22Rv1 (cell line): ENCODE measurements around the gene HLA-DOA.
A peak's percentile ranks its signal among the peaks of the same experiment; 100 is the strongest.

ENCODE experiments used
- ZFX ChIP-seq: fragments of 450-650 bp; IDR thresholded peaks from 2 replicates; pipeline ENCODE4 v1.6.1; 2017; ENCODE audit warnings: antibody characterized with exemption, borderline replicate concordance
- TF ChIP-seq, protein P1 (sequence below): fragments of 450-650 bp; IDR thresholded peaks from 2 replicates; pipeline ENCODE4 v1.5.1; 2017; ENCODE audit warnings: mild to moderate bottlenecking

DNA sequence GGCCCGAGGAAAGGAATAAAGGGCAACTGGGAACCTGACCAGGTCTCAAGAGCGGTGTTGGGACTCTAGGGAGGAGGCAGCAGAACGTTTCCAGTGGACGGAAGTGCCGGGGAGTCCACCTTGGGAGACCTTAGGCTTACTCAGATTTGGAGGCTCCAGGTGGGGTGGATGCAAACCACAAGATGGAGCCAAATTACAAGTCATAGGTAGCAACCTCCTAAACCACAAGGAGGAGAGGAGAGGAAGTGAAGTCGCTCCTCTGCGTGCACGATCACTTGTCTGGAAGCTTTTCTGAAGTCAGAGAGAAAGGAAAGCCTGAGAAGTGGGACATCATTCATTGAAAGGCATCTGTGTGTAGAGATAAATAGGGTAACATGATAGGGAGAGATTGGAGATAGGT, 9.3 kb downstream of the HLA-DOA start:
- TF ChIP-seq, protein P1, sequence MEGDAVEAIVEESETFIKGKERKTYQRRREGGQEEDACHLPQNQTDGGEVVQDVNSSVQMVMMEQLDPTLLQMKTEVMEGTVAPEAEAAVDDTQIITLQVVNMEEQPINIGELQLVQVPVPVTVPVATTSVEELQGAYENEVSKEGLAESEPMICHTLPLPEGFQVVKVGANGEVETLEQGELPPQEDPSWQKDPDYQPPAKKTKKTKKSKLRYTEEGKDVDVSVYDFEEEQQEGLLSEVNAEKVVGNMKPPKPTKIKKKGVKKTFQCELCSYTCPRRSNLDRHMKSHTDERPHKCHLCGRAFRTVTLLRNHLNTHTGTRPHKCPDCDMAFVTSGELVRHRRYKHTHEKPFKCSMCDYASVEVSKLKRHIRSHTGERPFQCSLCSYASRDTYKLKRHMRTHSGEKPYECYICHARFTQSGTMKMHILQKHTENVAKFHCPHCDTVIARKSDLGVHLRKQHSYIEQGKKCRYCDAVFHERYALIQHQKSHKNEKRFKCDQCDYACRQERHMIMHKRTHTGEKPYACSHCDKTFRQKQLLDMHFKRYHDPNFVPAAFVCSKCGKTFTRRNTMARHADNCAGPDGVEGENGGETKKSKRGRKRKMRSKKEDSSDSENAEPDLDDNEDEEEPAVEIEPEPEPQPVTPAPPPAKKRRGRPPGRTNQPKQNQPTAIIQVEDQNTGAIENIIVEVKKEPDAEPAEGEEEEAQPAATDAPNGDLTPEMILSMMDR: peak; percentile 33
- TF ChIP-seq ZFX: no peak
